ENCODE measurements around the gene SLC17A5.
"Not testable (repeated sequence)": the region's sequence is repeated elsewhere in the genome, so short reads cannot be mapped to it uniquely, and the experiment has no call there.

SLC17A5 gene

GRCh38 chr6:73569121-73569520 lies 84.7 kb downstream of the SLC17A5 start:
- Histone ChIP-seq H2AFZ (ENCODE audit: low read length) (no peak overlapping the region), H3K9me3 (replicated peaks; ENCODE audit: insufficient read depth, low read length) (no peaks in the 10 kb centered on the region)
- DNase-seq, result no peak

GRCh38 chr6:73566954-73567591 lies 86.7 kb downstream of the SLC17A5 start:
- no peak overlapping the region for H2AFZ ChIP-seq (ENCODE audit: low read length)
- no peak overlapping the region for H3K9ac ChIP-seq (ENCODE audit: low read length)
- no peaks in the 10 kb centered on the region for H3K9me3 ChIP-seq (replicated peaks; ENCODE audit: insufficient read depth, low read length)
- H3K36me3 ChIP-seq (replicated peaks; ENCODE audit: insufficient read depth, low read length), result no peaks in the 10 kb centered on the region
- H3K27ac ChIP-seq (ENCODE audit: low read length), result no peak overlapping the region
- H4K20me1 ChIP-seq (ENCODE audit: insufficient read depth, low read length), result no peaks in the 10 kb centered on the region
- no peak for DNase-seq
- no peaks in the 10 kb centered on the region for H3K79me2 ChIP-seq (ENCODE audit: low read length)
- no peaks in the 10 kb centered on the region for H3K4me1 ChIP-seq (ENCODE audit: low read length)
- no peak overlapping the region for H3K4me2 ChIP-seq (ENCODE audit: low read depth, low read length)
- H3K9me2 ChIP-seq (replicated peaks; ENCODE audit: insufficient read depth, low read length), result no peaks in the 10 kb centered on the region
- H3F3A ChIP-seq (ENCODE audit: insufficient read depth, low read length), result no peaks in the 10 kb centered on the region
- H3K27me3 ChIP-seq (replicated peaks; ENCODE audit: insufficient read depth, low read length), result no peaks in the 10 kb centered on the region
- no peak overlapping the region for H3K4me3 ChIP-seq (ENCODE audit: low read length)
- TF ChIP-seq EZH2 (optimal IDR thresholded peaks at IDR 0.05; ENCODE audit: low read depth, low read length), result no peak
- TF ChIP-seq EZH2phosphoT487 (IDR thresholded peaks at IDR 0.05; ENCODE audit: low read length), result no peak
- TF ChIP-seq, protein P1, sequence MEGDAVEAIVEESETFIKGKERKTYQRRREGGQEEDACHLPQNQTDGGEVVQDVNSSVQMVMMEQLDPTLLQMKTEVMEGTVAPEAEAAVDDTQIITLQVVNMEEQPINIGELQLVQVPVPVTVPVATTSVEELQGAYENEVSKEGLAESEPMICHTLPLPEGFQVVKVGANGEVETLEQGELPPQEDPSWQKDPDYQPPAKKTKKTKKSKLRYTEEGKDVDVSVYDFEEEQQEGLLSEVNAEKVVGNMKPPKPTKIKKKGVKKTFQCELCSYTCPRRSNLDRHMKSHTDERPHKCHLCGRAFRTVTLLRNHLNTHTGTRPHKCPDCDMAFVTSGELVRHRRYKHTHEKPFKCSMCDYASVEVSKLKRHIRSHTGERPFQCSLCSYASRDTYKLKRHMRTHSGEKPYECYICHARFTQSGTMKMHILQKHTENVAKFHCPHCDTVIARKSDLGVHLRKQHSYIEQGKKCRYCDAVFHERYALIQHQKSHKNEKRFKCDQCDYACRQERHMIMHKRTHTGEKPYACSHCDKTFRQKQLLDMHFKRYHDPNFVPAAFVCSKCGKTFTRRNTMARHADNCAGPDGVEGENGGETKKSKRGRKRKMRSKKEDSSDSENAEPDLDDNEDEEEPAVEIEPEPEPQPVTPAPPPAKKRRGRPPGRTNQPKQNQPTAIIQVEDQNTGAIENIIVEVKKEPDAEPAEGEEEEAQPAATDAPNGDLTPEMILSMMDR (IDR thresholded peaks at IDR 0.05; ENCODE audit: low read length), result no peak

More at GRCh38 chr6:73569121-73569520, 84.7 kb downstream of the SLC17A5 start:
- Histone ChIP-seq H3K9me2 (replicated peaks; ENCODE audit: insufficient read depth, low read length) (no peaks in the 10 kb centered on the region), H3K27ac (ENCODE audit: low read length) (no peak overlapping the region), H3K4me3 (ENCODE audit: low read length) (no peak overlapping the region), H3F3A (ENCODE audit: insufficient read depth, low read length) (no peaks in the 10 kb centered on the region), H3K79me2 (ENCODE audit: low read length) (no peaks in the 10 kb centered on the region), H3K27me3 (replicated peaks; ENCODE audit: insufficient read depth, low read length) (no peaks in the 10 kb centered on the region), H3K9ac (ENCODE audit: low read length) (no peak overlapping the region), H3K4me2 (ENCODE audit: low read depth, low read length) (no peak overlapping the region), H3K36me3 (replicated peaks; ENCODE audit: insufficient read depth, low read length) (no peaks in the 10 kb centered on the region), H4K20me1 (ENCODE audit: insufficient read depth, low read length) (no peaks in the 10 kb centered on the region), H3K4me1 (ENCODE audit: low read length) (no peaks in the 10 kb centered on the region)
- TF ChIP-seq EZH2 (optimal IDR thresholded peaks at IDR 0.05; ENCODE audit: low read depth, low read length), result no peak
- TF ChIP-seq, protein P1 (IDR thresholded peaks at IDR 0.05; ENCODE audit: low read length), result no peak
- no peak for TF ChIP-seq EZH2phosphoT487 (IDR thresholded peaks at IDR 0.05; ENCODE audit: low read length)

DNA sequence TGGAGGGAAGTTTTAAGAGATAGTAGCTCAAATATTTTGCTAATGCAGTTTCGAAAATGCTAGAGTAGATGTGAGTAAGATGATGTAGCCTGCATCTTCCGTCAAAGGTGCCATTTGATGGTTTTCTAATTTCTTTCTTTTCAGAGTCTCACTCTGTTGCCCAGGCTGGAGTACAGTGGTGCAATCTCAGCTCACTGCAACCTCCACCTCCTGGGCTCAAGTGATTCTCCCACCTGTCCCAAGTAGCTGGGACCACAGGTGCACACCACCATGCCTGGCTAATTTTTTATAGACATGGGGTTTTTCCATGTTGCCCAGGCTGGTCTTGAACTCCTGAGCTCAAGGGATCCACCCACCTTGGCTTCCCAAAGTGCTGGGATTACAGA lies 87.3 kb downstream of the SLC17A5 start:
- H3K27ac ChIP-seq (ENCODE audit: low read length); H3K27me3 ChIP-seq (replicated peaks; ENCODE audit: insufficient read depth, low read length); H3K79me2 ChIP-seq (ENCODE audit: low read length); H3K4me1 ChIP-seq (ENCODE audit: low read length); H3F3A ChIP-seq (ENCODE audit: insufficient read depth, low read length); H3K36me3 ChIP-seq (replicated peaks; ENCODE audit: insufficient read depth, low read length); H4K20me1 ChIP-seq (ENCODE audit: insufficient read depth, low read length); H3K9me2 ChIP-seq (replicated peaks; ENCODE audit: insufficient read depth, low read length); DNase-seq; H2AFZ ChIP-seq (ENCODE audit: low read length); H3K9ac ChIP-seq (ENCODE audit: low read length); H3K9me3 ChIP-seq (replicated peaks; ENCODE audit: insufficient read depth, low read length); H3K4me2 ChIP-seq (ENCODE audit: low read depth, low read length); H3K4me3 ChIP-seq (ENCODE audit: low read length): not testable (repeated sequence)

GRCh38 chr6:73565767-73566485 lies 87.9 kb downstream of the SLC17A5 start:
- Histone ChIP-seq H3K27me3 (replicated peaks; ENCODE audit: insufficient read depth, low read length) (no peaks in the 10 kb centered on the region), H3K9me3 (replicated peaks; ENCODE audit: insufficient read depth, low read length) (no peaks in the 10 kb centered on the region), H3K36me3 (replicated peaks; ENCODE audit: insufficient read depth, low read length) (no peaks in the 10 kb centered on the region), H3K9ac (ENCODE audit: low read length) (no peak overlapping the region), H3F3A (ENCODE audit: insufficient read depth, low read length) (peaks cover 5% of the 10 kb centered on the region), H3K4me1 (ENCODE audit: low read length) (0 out of 2 replicates have a peak, but pooled peaks cover 5% of the 10 kb centered on the region), H3K9me2 (replicated peaks; ENCODE audit: insufficient read depth, low read length) (no peaks in the 10 kb centered on the region), H2AFZ (ENCODE audit: low read length) (no peak overlapping the region), H3K79me2 (ENCODE audit: low read length) (no peaks in the 10 kb centered on the region), H3K4me2 (ENCODE audit: low read depth, low read length) (no peak overlapping the region), H3K27ac (ENCODE audit: low read length) (no peak overlapping the region), H4K20me1 (ENCODE audit: insufficient read depth, low read length) (no peaks in the 10 kb centered on the region), H3K4me3 (ENCODE audit: low read length) (no peak overlapping the region)
- TF ChIP-seq EZH2 (optimal IDR thresholded peaks at IDR 0.05; ENCODE audit: low read depth, low read length) (no peak), EZH2phosphoT487 (IDR thresholded peaks at IDR 0.05; ENCODE audit: low read length) (no peak)
- TF ChIP-seq, protein P1 (IDR thresholded peaks at IDR 0.05; ENCODE audit: low read length), result no peak
- no peak for DNase-seq

Measured in MM.1S (cell line).